Mesenchymal stem cell (in vitro differentiated cells and primary cell): ENCODE results near the gene KIF14.

Experiments
- DNase-seq: peaks from one replicate; pipeline ENCODE4 v3.0.0-alpha.2; 2013
- H2AFZ ChIP-seq: one replicate; pipeline ENCODE4 v1.6.1; 2013; ENCODE audit warnings: low read depth, mild to moderate bottlenecking, control low read depth, inconsistent platforms, low read length, moderate library complexity
- H2AK5ac ChIP-seq: 2 replicates; pipeline ENCODE4 v1.6.1; 2013; ENCODE audit warnings: low read length, moderate library complexity, mild to moderate bottlenecking, inconsistent platforms; ENCODE audit not compliant: severe bottlenecking
- H2BK120ac ChIP-seq: one replicate; pipeline ENCODE4 v1.6.1; 2013; ENCODE audit warnings: low read depth, mild to moderate bottlenecking, inconsistent platforms, low read length, moderate library complexity
- H2BK12ac ChIP-seq, 2 experiments: one replicate each; pipeline ENCODE4 v1.6.1; 2013; ENCODE audit warnings: inconsistent platforms in 2 of 2, low read length in 2 of 2, mild to moderate bottlenecking in 2 of 2, moderate library complexity in 2 of 2, control low read depth in 1 of 2
- H2BK15ac ChIP-seq: one replicate; pipeline ENCODE4 v1.6.1; 2013; ENCODE audit warnings: mild to moderate bottlenecking, low read depth, inconsistent platforms; ENCODE audit not compliant: poor library complexity, severe bottlenecking
- H2BK5ac ChIP-seq: 2 replicates; pipeline ENCODE4 v1.6.1; 2013; ENCODE audit warnings: low read depth, mild to moderate bottlenecking, low read length, control low read depth, inconsistent platforms; ENCODE audit not compliant: poor library complexity, severe bottlenecking
- H3K14ac ChIP-seq, 2 experiments: one replicate each; pipeline ENCODE4 v1.6.1; 2013; ENCODE audit warnings: inconsistent platforms in 2 of 2, low read length in 2 of 2, control low read depth in 1 of 2, mild to moderate bottlenecking in 1 of 2, moderate library complexity in 1 of 2
- H3K18ac ChIP-seq, 2 experiments: one replicate each; pipeline ENCODE4 v1.6.1; 2013; ENCODE audit warnings: inconsistent platforms in 2 of 2, low read length in 2 of 2, control low read depth in 1 of 2, low read depth in 1 of 2, mild to moderate bottlenecking in 1 of 2
- H3K23ac ChIP-seq, 2 experiments: one replicate each; pipeline ENCODE4 v1.6.1; 2013; ENCODE audit warnings: inconsistent platforms in 2 of 2, low read length in 2 of 2, mild to moderate bottlenecking in 2 of 2, moderate library complexity in 2 of 2, control low read depth in 1 of 2
- H3K27ac ChIP-seq: 2 replicates; pipeline ENCODE4 v1.5.1; 2013; ENCODE audit warnings: mild to moderate bottlenecking, moderate library complexity, low read length, control low read depth, inconsistent platforms; ENCODE audit not compliant: poor library complexity, severe bottlenecking
- H3K27me3 ChIP-seq, 2 experiments: 2 replicates each; pipeline versions ENCODE4 v1.6.1 to v1.7.0; 2013; ENCODE audit warnings: low read length in 2 of 2, mild to moderate bottlenecking in 2 of 2, moderate library complexity in 2 of 2, control low read depth in 1 of 2, inconsistent platforms in 1 of 2; ENCODE audit not compliant: control insufficient read depth in 1 of 2, insufficient read depth in 1 of 2
- H3K36me3 ChIP-seq, 2 experiments: 2 replicates each; pipeline versions ENCODE4 v1.6.1 to v1.7.0; 2013; ENCODE audit warnings: low read length in 2 of 2, control low read depth in 1 of 2, inconsistent platforms in 1 of 2, low read depth in 1 of 2, mild to moderate bottlenecking in 1 of 2; ENCODE audit not compliant: insufficient read depth in 2 of 2, control insufficient read depth in 1 of 2
- H3K4ac ChIP-seq, 2 experiments: one replicate each; pipeline ENCODE4 v1.6.1; 2013; ENCODE audit warnings: inconsistent platforms in 2 of 2, low read length in 2 of 2, mild to moderate bottlenecking in 2 of 2, moderate library complexity in 2 of 2, control low read depth in 1 of 2, low read depth in 1 of 2
- H3K4me1 ChIP-seq: 2 replicates; pipeline ENCODE4 v1.6.1; 2013; ENCODE audit warnings: low read depth, low read length, control low read depth; ENCODE audit not compliant: control insufficient read depth, insufficient read depth
- H3K4me2 ChIP-seq: 2 replicates; pipeline ENCODE4 v1.6.1; 2013; ENCODE audit warnings: low read length, mild to moderate bottlenecking, inconsistent platforms; ENCODE audit not compliant: poor library complexity, severe bottlenecking
- H3K4me3 ChIP-seq, 2 experiments: 2 replicates each; pipeline versions ENCODE4 v1.5.1 to v1.7.0; 2013; ENCODE audit warnings: low read length in 2 of 2, mild to moderate bottlenecking in 2 of 2, control low read depth in 1 of 2, low read depth in 1 of 2; ENCODE audit not compliant: insufficient read depth in 1 of 2
- H3K79me1 ChIP-seq: replicated peaks from 2 replicates; pipeline ENCODE4 v1.6.1; 2013; ENCODE audit warnings: mild to moderate bottlenecking, control low read depth, low read length, inconsistent platforms; ENCODE audit not compliant: poor library complexity, severe bottlenecking
- H3K9ac ChIP-seq: 2 replicates; pipeline ENCODE4 v1.7.0; 2013; ENCODE audit warnings: mild to moderate bottlenecking, low read length, moderate library complexity
- H3K9me3 ChIP-seq: 2 replicates; pipeline ENCODE4 v1.7.0; 2013; ENCODE audit warnings: mild to moderate bottlenecking, low read length; ENCODE audit not compliant: control insufficient read depth
- H4K8ac ChIP-seq: one replicate; pipeline ENCODE4 v1.6.1; 2013; ENCODE audit warnings: inconsistent platforms, mild to moderate bottlenecking, low read length, moderate library complexity
- H4K91ac ChIP-seq: one replicate; pipeline ENCODE4 v1.6.1; 2013; ENCODE audit warnings: mild to moderate bottlenecking, low read length, inconsistent platforms
- WGBS: methylation state at CpG from one replicate; pipeline ENCODE4 v1.1.7; 2013; ENCODE audit warnings: mixed read lengths; 5-methylcytosine and 5-hydroxymethylcytosine counted together

Gene KIF14

DNA sequence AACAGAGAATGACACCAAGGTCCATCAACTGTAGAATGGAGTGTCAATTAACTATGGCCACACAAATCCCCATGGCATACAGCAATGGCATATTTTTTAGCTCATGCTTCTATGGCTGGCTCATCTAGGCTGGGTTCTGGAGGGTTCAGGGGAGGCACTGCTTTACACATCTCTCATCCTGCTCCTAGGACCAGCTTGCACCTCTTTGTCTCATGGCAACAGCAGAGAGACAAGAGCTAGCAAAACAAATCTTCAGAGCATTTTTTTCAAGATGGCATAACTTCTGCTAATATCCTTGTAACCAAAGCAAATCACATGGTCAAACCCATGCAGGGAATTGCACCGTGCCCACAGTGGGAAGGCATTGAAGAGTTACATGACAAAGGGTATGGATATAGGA, 82.4 kb downstream of the KIF14 start:
- H4K8ac ChIP-seq = no peak overlapping the region
- H3K27me3 ChIP-seq = peaks cover 0 to 3% of the 10 kb centered on the region in 2 experiments
- no peaks in the 10 kb centered on the region for H3K36me3 ChIP-seq
- no peak overlapping the region for H2AK5ac ChIP-seq
- no peaks in the 10 kb centered on the region for H3K4me1 ChIP-seq
- no peak overlapping the region for H2BK5ac ChIP-seq
- H3K14ac ChIP-seq = no peak overlapping the region
- H3K23ac ChIP-seq = no peak overlapping the region
- no peak overlapping the region for H2BK120ac ChIP-seq
- no peak overlapping the region for H3K4me2 ChIP-seq
- no peak overlapping the region for H2BK12ac ChIP-seq
- H3K4me3 ChIP-seq = no peak overlapping the region
- no peak overlapping the region for H2BK15ac ChIP-seq
- DNase-seq = no peak
- H3K27ac ChIP-seq = no peak overlapping the region
- H3K4ac ChIP-seq = no peak overlapping the region
- 79% methylated on average over 1 of the region's 1 CpG for WGBS
- H3K18ac ChIP-seq = no peak overlapping the region
- H3K79me1 ChIP-seq = no peaks in the 10 kb centered on the region
- H3K9me3 ChIP-seq = no peaks in the 10 kb centered on the region
- no peak overlapping the region for H4K91ac ChIP-seq
- H3K9ac ChIP-seq = no peak overlapping the region
- no peak overlapping the region for H2AFZ ChIP-seq

GRCh38 chr1:200535605-200536004, 84.9 kb downstream of the KIF14 start:
- H4K91ac ChIP-seq = no peak overlapping the region
- H4K8ac ChIP-seq = no peak overlapping the region
- H3K9ac ChIP-seq = no peak overlapping the region
- H2AFZ ChIP-seq = no peak overlapping the region
- H3K4me1 ChIP-seq = no peaks in the 10 kb centered on the region
- H2BK12ac ChIP-seq = no peak overlapping the region
- H3K18ac ChIP-seq = no peak overlapping the region
- H3K23ac ChIP-seq = no peak overlapping the region
- no peak overlapping the region for H3K14ac ChIP-seq
- peaks cover 3 to 8% of the 10 kb centered on the region in 2 experiments for H3K27me3 ChIP-seq
- H2BK5ac ChIP-seq = no peak overlapping the region
- H3K4me3 ChIP-seq = no peak overlapping the region
- no peak overlapping the region for H3K4ac ChIP-seq
- H2AK5ac ChIP-seq = no peak overlapping the region
- DNase-seq = no peak
- H3K79me1 ChIP-seq = no peaks in the 10 kb centered on the region
- H3K9me3 ChIP-seq = no peaks in the 10 kb centered on the region
- 92% methylated on average over 2 of the region's 4 CpGs for WGBS
- no peak overlapping the region for H2BK15ac ChIP-seq
- no peak overlapping the region for H3K4me2 ChIP-seq
- no peaks in the 10 kb centered on the region for H3K36me3 ChIP-seq
- H3K27ac ChIP-seq = no peak overlapping the region
- H2BK120ac ChIP-seq = no peak overlapping the region

DNA sequence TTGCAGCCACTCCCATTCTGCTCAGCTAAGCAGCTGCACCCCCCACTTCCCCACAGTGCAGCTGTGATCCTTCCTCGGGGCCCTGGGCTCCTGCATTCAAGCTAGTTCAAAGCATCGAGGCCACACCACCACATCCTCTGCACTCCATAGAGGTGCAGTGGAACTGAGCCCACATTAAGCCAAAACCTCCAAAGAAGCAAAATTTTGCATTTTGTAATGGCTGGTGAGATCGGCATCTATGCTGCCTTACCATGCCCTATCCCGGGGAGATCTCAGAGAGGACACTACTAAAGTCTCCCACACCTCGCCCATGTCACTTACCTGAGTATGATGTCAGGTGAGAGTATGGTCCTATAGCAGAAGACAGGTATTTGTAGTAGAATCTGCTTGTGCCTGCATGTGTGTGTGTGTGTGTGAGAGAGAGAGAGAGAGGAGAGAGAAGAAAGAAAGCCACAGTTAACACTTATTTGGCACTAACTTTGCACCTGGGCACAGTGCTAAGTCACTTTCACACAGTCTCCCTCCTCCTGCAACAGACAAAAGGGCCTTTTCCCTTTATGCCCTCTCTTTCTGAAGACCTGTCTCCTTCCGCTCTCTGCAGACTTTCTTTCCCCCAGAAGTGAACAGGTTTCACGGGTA, 89.8 kb downstream of the KIF14 start:
- no peak overlapping the region for H3K4me2 ChIP-seq
- no peak overlapping the region for H2BK15ac ChIP-seq
- H4K91ac ChIP-seq = no peak overlapping the region
- no peak overlapping the region for H3K4me3 ChIP-seq
- H4K8ac ChIP-seq = no peak overlapping the region
- H3K79me1 ChIP-seq = no peaks in the 10 kb centered on the region
- H2BK5ac ChIP-seq = no peak overlapping the region
- H2AFZ ChIP-seq = no peak overlapping the region
- H3K4ac ChIP-seq = no peak overlapping the region
- H3K27ac ChIP-seq = no peak overlapping the region
- no peak overlapping the region for H2BK120ac ChIP-seq
- no peak overlapping the region for H3K18ac ChIP-seq
- H3K27me3 ChIP-seq = peaks cover 3 to 5% of the 10 kb centered on the region in 2 experiments
- peak overlapping the region; percentile 26 for H2AK5ac ChIP-seq
- H3K9ac ChIP-seq = no peak overlapping the region
- WGBS = 70% methylated on average over 5 of the region's 7 CpGs
- no peak overlapping the region for H2BK12ac ChIP-seq
- H3K23ac ChIP-seq = no peak overlapping the region
- no peaks in the 10 kb centered on the region for H3K9me3 ChIP-seq
- no peak for DNase-seq
- H3K14ac ChIP-seq = no peak overlapping the region
- peaks cover 13% of the 10 kb centered on the region for H3K4me1 ChIP-seq
- no peaks in the 10 kb centered on the region for H3K36me3 ChIP-seq

DNA sequence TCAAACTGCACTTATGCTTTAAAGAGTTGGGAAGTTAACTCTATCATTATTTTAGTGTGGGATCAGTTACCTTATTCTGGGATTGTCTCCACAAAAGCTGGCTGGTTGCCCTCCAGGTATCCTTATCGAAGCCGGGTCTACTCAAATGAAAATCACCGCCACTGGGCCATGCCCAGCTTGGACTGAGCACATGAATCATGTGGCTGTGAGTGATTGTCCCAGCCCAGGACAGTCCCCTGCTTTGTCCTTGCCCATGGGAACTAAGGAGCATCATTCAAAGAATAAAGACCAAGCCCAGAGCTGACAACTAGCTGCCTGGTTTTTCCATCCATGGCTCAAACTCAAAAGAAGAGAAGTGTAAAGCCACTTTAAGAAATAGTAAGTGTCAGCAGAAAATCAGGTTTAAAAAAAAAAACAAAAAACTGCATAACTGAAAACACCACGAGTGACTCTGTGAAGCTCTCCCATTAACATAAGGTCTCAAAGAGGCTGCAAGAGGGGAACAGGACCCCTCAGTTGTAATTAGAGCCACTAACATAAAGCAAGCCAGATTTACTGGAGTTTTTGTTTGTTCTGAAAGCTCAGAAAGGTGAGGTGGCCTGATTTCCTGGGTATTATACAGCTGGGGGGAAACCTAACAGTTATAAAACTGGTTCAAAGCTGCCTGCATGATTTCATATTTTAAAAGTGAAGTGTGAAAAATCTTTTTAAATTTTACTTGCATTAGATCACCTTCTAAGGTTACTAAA, 91.5 kb downstream of the KIF14 start:
- Histone ChIP-seq H2BK120ac (no peak overlapping the region), H3K36me3 (no peaks in the 10 kb centered on the region), H3K4me3 (no peak overlapping the region), H2BK5ac (no peak overlapping the region), H3K9ac (no peak overlapping the region), H4K91ac (no peak overlapping the region), H2BK15ac (no peak overlapping the region), H3K27me3 (peaks cover 3 to 5% of the 10 kb centered on the region in 2 experiments), H2BK12ac (no peak overlapping the region), H2AK5ac (peak overlapping the region; percentile 72), H3K23ac (no peak overlapping the region), H2AFZ (no peak overlapping the region), H3K4me1 (peaks cover 14% of the 10 kb centered on the region), H3K18ac (no peak overlapping the region), H3K4me2 (no peak overlapping the region), H4K8ac (no peak overlapping the region), H3K79me1 (no peaks in the 10 kb centered on the region), H3K9me3 (no peaks in the 10 kb centered on the region), H3K4ac (no peak overlapping the region), H3K27ac (no peak overlapping the region), H3K14ac (no peak overlapping the region)
- WGBS = 73% methylated on average over 4 of the region's 4 CpGs
- no peak for DNase-seq
